WTC11 (cell line): Measurements from ENCODE around the gene CAMK2B. TPM values are rescaled to one million over a fixed set of nuclear protein-coding genes. Genes with fewer than 3 reads are reported as not detected.
A peak's percentile ranks its signal among the peaks of the same experiment; 100 is the strongest.

Experiments
- ATAC-seq: fragments of 200-7000 bp; cut with Tn5 transposase; 2 replicates; pipeline ENCODE4 v1.10.0; 2021; ENCODE audit warnings: mild to moderate bottlenecking, moderate library complexity
- CTCF ChIA-PET: fragments of 300-600 bp; sonication (Branson Sonifier 250); formaldehyde crosslinking; loops from one replicate; lab custom pipeline; 2021; ENCODE audit warnings: antibody characterized with exemption; lab: Charles Lee
- POLR2A ChIA-PET: fragments of 350-600 bp; sonication (Branson Sonifier 250); formaldehyde crosslinking; loops from one replicate; lab custom pipeline; 2021; ENCODE audit warnings: antibody characterized with exemption; lab: Charles Lee
- DNase-seq: peaks from one replicate; pipeline ENCODE4 v3.0.0; 2021; ENCODE audit warnings: low spot score
- H3K27ac Mint-ChIP-seq: 2 replicates; pipeline ENCODE4 v1.8.0; 2021; ENCODE audit warnings: mixed read lengths
- H3K27me3 Mint-ChIP-seq: 2 replicates; pipeline ENCODE4 v1.8.0; 2021; ENCODE audit warnings: low read depth, mild to moderate bottlenecking, moderate library complexity, mixed read lengths
- H3K36me3 Mint-ChIP-seq: 2 replicates; pipeline ENCODE4 v1.8.0; 2021; ENCODE audit warnings: mixed read lengths
- H3K4me1 Mint-ChIP-seq: 2 replicates; pipeline ENCODE4 v1.8.0; 2022; ENCODE audit warnings: mixed read lengths
- H3K4me3 Mint-ChIP-seq: 2 replicates; pipeline ENCODE4 v1.8.0; 2021; ENCODE audit warnings: mild to moderate bottlenecking, moderate library complexity, mixed read lengths
- H3K9me3 Mint-ChIP-seq: 2 replicates; pipeline ENCODE4 v1.8.0; 2021; ENCODE audit warnings: mixed read lengths
- CREB1 ChIP-seq: sonication (generic); formaldehyde crosslinking; IDR thresholded peaks from 2 replicates; pipeline ENCODE4 v1.8.0; 2023; ENCODE audit warnings: mild to moderate bottlenecking, missing genetic modification reagents
- E2F1 ChIP-seq: sonication (generic); formaldehyde crosslinking; IDR thresholded peaks from 2 replicates; pipeline ENCODE4 v1.8.0; 2022; ENCODE audit warnings: mild to moderate bottlenecking, missing genetic modification reagents
- ELF4 ChIP-seq: sonication (generic); formaldehyde crosslinking; IDR thresholded peaks from 2 replicates; pipeline ENCODE4 v1.8.1; 2022; ENCODE audit warnings: low read depth, mild to moderate bottlenecking, moderate library complexity, missing genetic modification reagents
- EMX1 ChIP-seq: fragments of 250-450 bp; sonication (Bioruptor Pico); IDR thresholded peaks from 2 replicates; pipeline ENCODE4 v1.8.0; 2021; ENCODE audit warnings: mild to moderate bottlenecking
- ESRRA ChIP-seq: sonication (generic); formaldehyde crosslinking; IDR thresholded peaks from 2 replicates; pipeline ENCODE4 v1.8.1; 2022; ENCODE audit warnings: mild to moderate bottlenecking, missing genetic modification reagents, borderline replicate concordance
- FOXJ3 ChIP-seq: sonication (generic); formaldehyde crosslinking; IDR thresholded peaks from 2 replicates; pipeline ENCODE4 v1.9.0; 2021; ENCODE audit warnings: missing genetic modification reagents, mild to moderate bottlenecking, borderline replicate concordance
- GRHL2 ChIP-seq: fragments of 250-450 bp; sonication (Bioruptor Pico); IDR thresholded peaks from 2 replicates; pipeline ENCODE4 v1.8.0; 2022; ENCODE audit warnings: mild to moderate bottlenecking, moderate library complexity; ENCODE audit not compliant: insufficient replicate concordance, severe bottlenecking
- IRF2 ChIP-seq: sonication (generic); formaldehyde crosslinking; IDR thresholded peaks from 2 replicates; pipeline ENCODE4 v1.8.0; 2022; ENCODE audit warnings: low read depth, missing genetic modification reagents, borderline replicate concordance
- JUN ChIP-seq: sonication (generic); formaldehyde crosslinking; IDR thresholded peaks from 2 replicates; pipeline ENCODE4 v1.8.0; 2023; ENCODE audit warnings: mild to moderate bottlenecking, missing genetic modification reagents
- MXD4 ChIP-seq: fragments of 250-450 bp; sonication (Bioruptor Pico); IDR thresholded peaks from 2 replicates; pipeline ENCODE4 v1.8.0; 2021; ENCODE audit warnings: mild to moderate bottlenecking, moderate library complexity, borderline replicate concordance
- NFATC4 ChIP-seq: fragments of 250-450 bp; sonication (Bioruptor Pico); IDR thresholded peaks from 2 replicates; pipeline ENCODE4 v1.9.0; 2021; ENCODE audit warnings: mild to moderate bottlenecking
- NR2C2 ChIP-seq: sonication (generic); formaldehyde crosslinking; IDR thresholded peaks from 2 replicates; pipeline ENCODE4 v1.8.0; 2022; ENCODE audit warnings: mild to moderate bottlenecking, missing genetic modification reagents
- NR3C1 ChIP-seq: sonication (generic); formaldehyde crosslinking; conservative IDR thresholded peaks from 2 replicates; pipeline ENCODE4 v1.8.1; 2023; ENCODE audit warnings: low read depth, mild to moderate bottlenecking, missing genetic modification reagents
- OVOL2 ChIP-seq: fragments of 250-450 bp; sonication (Bioruptor Pico); IDR thresholded peaks from 2 replicates; pipeline ENCODE4 v1.9.0; 2021; ENCODE audit warnings: mild to moderate bottlenecking, borderline replicate concordance
- STAT6 ChIP-seq: sonication (generic); formaldehyde crosslinking; conservative IDR thresholded peaks from 2 replicates; pipeline ENCODE4 v1.8.1; 2023; ENCODE audit warnings: mild to moderate bottlenecking, low read depth, missing genetic modification reagents, moderate library complexity
- TCF7 ChIP-seq: sonication (generic); formaldehyde crosslinking; IDR thresholded peaks from 2 replicates; pipeline ENCODE4 v1.8.0; 2022; ENCODE audit warnings: mild to moderate bottlenecking, low read depth, missing genetic modification reagents, moderate library complexity
- TP53 ChIP-seq: sonication (generic); formaldehyde crosslinking; IDR thresholded peaks from 2 replicates; pipeline ENCODE4 v1.8.1; 2023; ENCODE audit warnings: mild to moderate bottlenecking, missing genetic modification reagents
- USF1 ChIP-seq: sonication (generic); formaldehyde crosslinking; IDR thresholded peaks from 2 replicates; pipeline ENCODE4 v1.8.0; 2022; ENCODE audit warnings: mild to moderate bottlenecking, missing genetic modification reagents
- ZBTB21 ChIP-seq: sonication (generic); formaldehyde crosslinking; IDR thresholded peaks from 2 replicates; pipeline ENCODE4 v1.8.1; 2023; ENCODE audit warnings: mild to moderate bottlenecking, missing genetic modification reagents, borderline replicate concordance
- ZNF219 ChIP-seq: sonication (generic); formaldehyde crosslinking; IDR thresholded peaks from 2 replicates; pipeline ENCODE4 v1.8.0; 2023; ENCODE audit warnings: missing genetic modification reagents, mild to moderate bottlenecking, borderline replicate concordance
- ZNF396 ChIP-seq: fragments of 250-450 bp; sonication (Bioruptor Pico); IDR thresholded peaks from 2 replicates; pipeline ENCODE4 v1.8.0; 2021; ENCODE audit warnings: mild to moderate bottlenecking, moderate library complexity, borderline replicate concordance
- ZNF671 ChIP-seq: fragments of 250-450 bp; sonication (Bioruptor Pico); IDR thresholded peaks from 2 replicates; pipeline ENCODE4 v1.8.0; 2021; ENCODE audit warnings: mild to moderate bottlenecking
- total RNA-seq: library from RNA; stranded (reverse); gene quantifications from 3 replicates; pipeline ENCODE4 v1.2.3, GENCODE V29; 2021
- TF ChIP-seq, protein P1 (sequence below): sonication (generic); formaldehyde crosslinking; IDR thresholded peaks from 2 replicates; pipeline ENCODE4 v1.8.1; 2022; ENCODE audit warnings: low read depth, missing genetic modification reagents, borderline replicate concordance
- TF ChIP-seq, protein P2 (sequence below): fragments of 250-450 bp; sonication (Bioruptor Pico); IDR thresholded peaks from 2 replicates; pipeline ENCODE4 v2.1.2; 2022; ENCODE audit warnings: mild to moderate bottlenecking, moderate library complexity
- TF ChIP-seq, protein P3 (sequence below): sonication (generic); formaldehyde crosslinking; IDR thresholded peaks from 2 replicates; pipeline ENCODE4 v1.8.1; 2022; ENCODE audit warnings: mild to moderate bottlenecking, moderate library complexity, missing genetic modification reagents

CAMK2B gene
- total RNA-seq, 1 experiment from 2014 or later = 0.44 TPM

GRCh38 chr7:44285561-44285960 lies 39.8 kb downstream of the CAMK2B start (continued):
- TF ChIP-seq STAT6 (CRISPR knock-in tag) = no peak
- no peak for TF ChIP-seq NFATC4 (CRISPR knock-in tag)

- no peak overlapping the region for H3K27ac Mint-ChIP-seq
- H3K9me3 Mint-ChIP-seq = no peaks in the 10 kb centered on the region
- no peaks in the 10 kb centered on the region for H3K4me1 Mint-ChIP-seq
- no peaks in the 10 kb centered on the region for H3K27me3 Mint-ChIP-seq
- POLR2A ChIA-PET = no interaction called here
- peak; percentile 9 for DNase-seq
- no peaks in the 10 kb centered on the region for H3K36me3 Mint-ChIP-seq
- CTCF ChIA-PET = interaction anchor here (0.7 to 1.4 kb wide), 4 partner anchors 23 to 221 kb away, joined by 3 to 6 read pairs (median 4); no protein-coding TSS in a partner anchor
- H3K4me3 Mint-ChIP-seq = no peak overlapping the region
- TF ChIP-seq TP53 (CRISPR knock-in tag) = no peak
- TF ChIP-seq JUN (CRISPR knock-in tag) = no peak
- TF ChIP-seq ELF4 (CRISPR knock-in tag) = no peak
- no peak for TF ChIP-seq TCF7 (CRISPR knock-in tag)
- TF ChIP-seq, protein P1, sequence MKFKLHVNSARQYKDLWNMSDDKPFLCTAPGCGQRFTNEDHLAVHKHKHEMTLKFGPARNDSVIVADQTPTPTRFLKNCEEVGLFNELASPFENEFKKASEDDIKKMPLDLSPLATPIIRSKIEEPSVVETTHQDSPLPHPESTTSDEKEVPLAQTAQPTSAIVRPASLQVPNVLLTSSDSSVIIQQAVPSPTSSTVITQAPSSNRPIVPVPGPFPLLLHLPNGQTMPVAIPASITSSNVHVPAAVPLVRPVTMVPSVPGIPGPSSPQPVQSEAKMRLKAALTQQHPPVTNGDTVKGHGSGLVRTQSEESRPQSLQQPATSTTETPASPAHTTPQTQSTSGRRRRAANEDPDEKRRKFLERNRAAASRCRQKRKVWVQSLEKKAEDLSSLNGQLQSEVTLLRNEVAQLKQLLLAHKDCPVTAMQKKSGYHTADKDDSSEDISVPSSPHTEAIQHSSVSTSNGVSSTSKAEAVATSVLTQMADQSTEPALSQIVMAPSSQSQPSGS (CRISPR knock-in tag) = no peak
- TF ChIP-seq ZNF219 = no peak
- no peak for TF ChIP-seq NR3C1 (CRISPR knock-in tag)
- no peak for TF ChIP-seq GRHL2 (CRISPR knock-in tag)
- TF ChIP-seq FOXJ3 (CRISPR knock-in tag) = no peak
- TF ChIP-seq CREB1 (CRISPR knock-in tag) = no peak
- no peak for TF ChIP-seq MXD4 (CRISPR knock-in tag)
- TF ChIP-seq, protein P2, sequence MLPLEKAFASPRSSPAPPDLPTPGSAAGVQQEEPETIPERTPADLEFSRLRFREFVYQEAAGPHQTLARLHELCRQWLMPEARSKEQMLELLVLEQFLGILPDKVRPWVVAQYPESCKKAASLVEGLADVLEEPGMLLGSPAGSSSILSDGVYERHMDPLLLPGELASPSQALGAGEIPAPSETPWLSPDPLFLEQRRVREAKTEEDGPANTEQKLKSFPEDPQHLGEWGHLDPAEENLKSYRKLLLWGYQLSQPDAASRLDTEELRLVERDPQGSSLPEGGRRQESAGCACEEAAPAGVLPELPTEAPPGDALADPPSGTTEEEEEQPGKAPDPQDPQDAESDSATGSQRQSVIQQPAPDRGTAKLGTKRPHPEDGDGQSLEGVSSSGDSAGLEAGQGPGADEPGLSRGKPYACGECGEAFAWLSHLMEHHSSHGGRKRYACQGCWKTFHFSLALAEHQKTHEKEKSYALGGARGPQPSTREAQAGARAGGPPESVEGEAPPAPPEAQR (CRISPR knock-in tag) = no peak
- TF ChIP-seq ZNF396 (CRISPR knock-in tag) = no peak
- no peak for ATAC-seq
Observed at GRCh38 chr7:44284881-44285541, 40.4 kb downstream of the CAMK2B start.

DNA sequence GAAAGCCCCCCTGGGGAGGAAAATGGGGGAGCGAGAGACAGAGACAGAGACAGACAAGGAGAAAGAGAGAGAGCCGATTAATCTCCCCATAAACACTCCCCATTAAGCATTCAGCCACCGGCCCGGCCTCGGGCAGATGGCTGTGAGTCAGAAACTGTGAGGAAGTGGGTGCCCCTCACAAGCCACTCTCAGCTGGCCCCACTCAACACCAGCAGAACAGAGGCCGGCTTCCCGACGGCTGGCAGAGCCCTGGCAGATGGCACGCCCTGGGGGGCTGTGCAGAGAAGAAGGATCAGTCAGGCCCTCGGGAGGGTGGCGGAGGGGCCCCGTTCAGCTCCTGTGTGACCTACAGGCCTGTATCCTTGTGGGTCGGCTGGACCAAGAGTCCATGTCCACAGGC lies 41.2 kb downstream of the CAMK2B start:
- H3K4me1 Mint-ChIP-seq = no peaks in the 10 kb centered on the region
- ATAC-seq = no peak
- CTCF ChIA-PET = no interaction called here
- POLR2A ChIA-PET = no interaction called here
- H3K27me3 Mint-ChIP-seq = no peaks in the 10 kb centered on the region
- DNase-seq = peak; percentile 8
- H3K9me3 Mint-ChIP-seq = no peaks in the 10 kb centered on the region
- no peaks in the 10 kb centered on the region for H3K36me3 Mint-ChIP-seq
- no peak overlapping the region for H3K27ac Mint-ChIP-seq
- H3K4me3 Mint-ChIP-seq = no peak overlapping the region
- no peak for TF ChIP-seq OVOL2 (CRISPR knock-in tag)
- no peak for TF ChIP-seq NFATC4 (CRISPR knock-in tag)
- no peak for TF ChIP-seq USF1
- TF ChIP-seq E2F1 (CRISPR knock-in tag) = no peak
- TF ChIP-seq ZBTB21 (CRISPR knock-in tag) = no peak
- TF ChIP-seq NR2C2 = no peak
- TF ChIP-seq EMX1 (CRISPR knock-in tag) = no peak
- no peak for TF ChIP-seq ESRRA (CRISPR knock-in tag)
- TF ChIP-seq IRF2 (CRISPR knock-in tag) = no peak
- TF ChIP-seq ZNF671 (CRISPR knock-in tag) = no peak
- TF ChIP-seq GRHL2 (CRISPR knock-in tag) = no peak
- no peak for TF ChIP-seq ZNF396 (CRISPR knock-in tag)
- TF ChIP-seq, protein P3, sequence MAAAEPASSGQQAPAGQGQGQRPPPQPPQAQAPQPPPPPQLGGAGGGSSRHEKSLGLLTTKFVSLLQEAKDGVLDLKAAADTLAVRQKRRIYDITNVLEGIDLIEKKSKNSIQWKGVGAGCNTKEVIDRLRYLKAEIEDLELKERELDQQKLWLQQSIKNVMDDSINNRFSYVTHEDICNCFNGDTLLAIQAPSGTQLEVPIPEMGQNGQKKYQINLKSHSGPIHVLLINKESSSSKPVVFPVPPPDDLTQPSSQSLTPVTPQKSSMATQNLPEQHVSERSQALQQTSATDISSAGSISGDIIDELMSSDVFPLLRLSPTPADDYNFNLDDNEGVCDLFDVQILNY (CRISPR knock-in tag) = no peak
